Fibroblast of upper back skin (primary cell): ENCODE measurements around the gene FAM118B.
"Not testable (repeated sequence)": the region's sequence is repeated elsewhere in the genome, so short reads cannot be mapped to it uniquely, and the experiment has no call there.

Experiments used
- DNase-seq: peaks from one replicate; pipeline ENCODE4 v3.0.0-alpha.2; 2013

FAM118B gene

DNA sequence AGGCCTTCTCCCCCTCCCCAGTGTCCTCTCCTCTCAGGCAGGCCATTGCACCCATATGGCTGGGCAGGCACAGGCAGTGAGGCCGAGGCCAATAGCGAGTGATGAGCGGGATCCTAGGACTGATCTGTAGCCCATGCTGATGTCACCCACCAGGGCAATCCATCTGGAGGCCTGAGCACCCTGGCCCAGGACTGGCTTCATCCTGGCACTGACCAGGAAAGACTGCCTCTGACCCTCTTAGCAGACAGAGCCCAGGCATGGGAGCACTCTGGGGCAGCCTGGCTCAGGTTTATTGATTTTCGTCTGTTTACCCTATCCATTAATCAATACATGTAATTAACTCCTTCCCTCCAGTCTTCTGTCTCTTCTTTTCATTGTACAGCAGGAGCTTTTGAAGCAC, 66.2 kb downstream of the FAM118B start:
- no peak for DNase-seq

DNA sequence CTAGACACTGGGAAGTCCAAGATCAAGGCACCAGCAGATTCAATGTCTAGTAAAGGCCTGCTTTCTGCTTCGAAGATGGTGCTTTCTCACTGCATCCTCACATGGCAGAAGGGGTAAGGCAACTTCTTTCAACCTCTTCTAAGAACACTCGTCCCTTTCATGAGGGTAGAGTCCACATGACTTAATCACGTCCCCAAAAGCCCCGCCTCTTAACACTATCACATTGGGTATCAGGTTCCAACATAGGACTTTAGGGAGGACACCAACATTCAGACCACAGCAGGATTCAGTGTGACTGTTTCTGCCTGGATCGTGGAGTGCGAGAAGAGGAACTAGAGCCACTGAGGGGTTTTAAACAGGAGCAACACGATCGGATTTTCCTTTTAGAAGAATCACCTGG, 67.6 kb downstream of the FAM118B start:
- no peak for DNase-seq

DNA sequence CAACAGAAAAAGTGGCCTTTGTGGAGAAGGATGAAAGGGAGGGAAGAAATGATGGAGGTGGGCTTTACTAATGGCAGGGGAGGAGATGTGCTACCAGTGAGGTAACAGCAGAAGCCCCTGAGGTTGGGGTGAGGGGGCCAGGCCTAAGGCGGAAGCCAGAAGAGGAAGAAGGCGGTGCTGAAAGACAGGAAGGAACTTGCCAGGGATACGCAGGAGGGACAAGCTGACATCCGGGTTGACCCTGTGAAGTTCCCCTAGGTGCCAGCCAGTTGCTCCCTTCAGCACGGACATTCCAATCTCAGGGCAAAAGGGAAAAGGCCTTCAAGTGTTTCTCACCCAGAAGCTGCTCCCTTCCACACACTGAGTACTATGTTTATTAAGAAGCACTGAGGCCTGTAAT, 69.0 kb downstream of the FAM118B start:
- no peak for DNase-seq

DNA sequence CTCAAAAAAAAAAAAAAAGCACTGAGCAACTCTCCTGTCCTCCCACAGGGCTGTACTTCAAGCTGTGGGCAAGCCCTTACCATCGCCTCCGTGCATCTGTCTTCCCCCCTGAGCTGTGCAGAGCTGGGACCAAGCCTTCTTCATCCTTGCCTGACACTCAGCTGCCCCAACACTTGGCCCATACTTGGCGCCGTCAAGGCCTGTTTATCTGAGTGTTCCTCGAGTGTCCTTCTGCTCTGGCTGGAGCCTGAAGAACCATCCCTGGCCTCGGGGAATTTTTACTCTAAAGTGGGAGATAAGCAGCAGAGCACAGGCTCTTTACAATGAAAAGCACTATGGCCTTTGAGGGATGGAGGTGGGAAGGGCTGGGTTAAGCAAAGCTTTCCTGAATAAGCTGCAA, 69.7 kb downstream of the FAM118B start:
- DNase-seq: no peak

DNA sequence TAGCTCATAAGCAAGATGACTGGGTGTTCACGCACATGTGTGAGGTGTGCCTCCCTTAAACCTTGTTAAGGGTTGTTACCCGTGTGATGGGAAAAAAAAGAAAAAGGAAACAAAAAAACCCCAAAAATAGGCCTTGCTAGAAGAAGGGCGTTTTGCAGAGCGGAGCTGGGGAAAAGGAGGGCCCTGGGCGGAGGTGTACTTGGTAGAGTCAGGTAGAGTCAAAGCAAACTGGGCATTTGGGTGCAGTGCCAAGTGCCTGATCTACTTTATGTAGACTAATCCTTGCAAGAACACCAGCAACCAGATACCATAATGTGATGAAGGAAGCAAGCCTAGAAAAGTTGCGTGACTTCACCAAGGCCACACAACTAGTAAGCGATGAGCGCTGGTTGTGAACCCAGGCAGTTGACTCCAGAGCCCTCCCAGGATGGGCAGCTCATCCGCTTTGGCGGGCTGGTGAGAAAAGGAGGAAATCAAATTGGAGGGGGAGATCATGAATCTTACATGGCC, 70.1 kb downstream of the FAM118B start:
- DNase-seq: no peak

DNA sequence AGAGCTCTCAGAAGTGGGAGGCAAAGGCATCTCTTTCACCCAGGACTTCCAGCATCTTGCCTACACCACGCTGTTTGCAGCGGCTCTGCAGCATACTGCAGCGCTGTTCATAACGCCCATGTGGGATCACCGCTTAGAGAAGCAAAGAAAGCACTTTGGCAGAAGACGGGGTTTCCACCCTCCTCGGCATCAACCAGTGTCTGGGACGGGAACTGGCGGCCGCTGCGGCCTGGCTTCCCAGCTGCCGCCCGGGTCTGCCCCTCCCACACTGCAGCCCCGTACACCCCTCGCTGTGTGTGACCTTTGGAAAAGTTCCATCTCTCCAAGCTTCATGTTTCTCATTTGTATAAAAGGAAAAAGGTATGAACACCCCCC, 70.8 kb downstream of the FAM118B start:
- DNase-seq: peak; percentile 34

DNA sequence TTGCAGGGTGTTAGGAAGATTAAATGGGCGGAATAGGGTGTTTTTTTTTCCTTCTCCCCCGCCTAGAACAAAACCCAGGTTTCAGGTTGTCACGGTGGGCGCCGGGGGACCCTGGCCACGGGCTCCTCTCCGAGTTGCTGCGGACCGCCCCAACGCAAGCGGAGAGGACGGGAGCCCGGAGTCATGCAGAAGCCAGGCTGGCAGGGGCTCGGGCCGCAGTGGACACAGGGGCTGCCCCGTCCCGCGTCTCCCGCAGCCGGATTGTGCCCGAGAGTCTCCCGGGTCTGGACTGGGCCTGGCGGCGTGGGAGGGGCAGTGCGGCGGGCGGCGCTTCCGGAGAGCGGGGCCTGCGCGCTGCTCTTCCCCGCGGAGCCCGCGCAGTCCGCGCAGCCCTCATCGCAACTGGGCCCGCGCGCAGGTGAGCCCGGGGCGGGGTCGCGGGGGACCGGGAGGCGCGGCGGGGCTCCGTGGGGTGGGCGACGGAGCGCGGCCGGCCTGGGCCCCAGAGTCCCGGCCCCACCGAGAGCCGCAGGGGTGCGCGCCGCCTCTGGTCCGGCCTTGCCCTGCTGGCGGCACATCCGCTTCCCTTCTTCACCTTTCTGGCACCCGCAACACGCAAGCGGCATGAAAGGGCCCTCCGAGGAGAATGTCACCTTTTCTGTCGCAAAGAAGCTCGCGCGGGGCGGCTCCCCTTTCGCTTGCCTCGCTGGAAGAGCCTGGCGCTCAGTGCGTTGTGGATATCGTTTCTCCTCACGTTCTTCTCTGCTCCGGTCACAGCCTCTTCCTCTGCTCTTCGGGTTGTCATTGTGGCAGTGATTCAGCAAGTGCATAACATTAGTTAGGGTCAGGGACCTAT, 71.4 kb downstream of the FAM118B start, which contains the start of gene TIRAP:
Gene TIRAP, plus strand, starts transcription at position 358 of the 856 bp plus-strand sequence. CDS start 7,802 bp downstream, outside the sequence.
- DNase-seq: peak; percentile 47

DNA sequence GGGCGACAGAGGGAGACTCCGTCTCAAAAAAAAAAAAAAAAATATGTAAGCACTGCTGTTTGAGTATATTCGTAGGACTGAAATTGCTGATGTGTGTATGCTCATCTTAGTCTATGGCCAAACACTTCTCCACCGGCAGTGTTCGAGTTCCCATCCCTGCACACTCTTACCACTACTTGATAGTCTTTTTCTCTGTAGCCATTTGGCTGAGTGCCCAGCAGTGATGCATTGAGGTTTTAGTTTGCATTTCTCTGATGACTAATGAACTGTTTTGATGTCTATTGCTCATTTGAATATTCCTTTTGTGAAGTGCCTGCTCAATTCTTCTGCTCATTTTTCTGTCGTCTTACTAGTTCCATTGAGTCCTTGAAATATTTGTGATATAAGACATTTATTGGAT, 73.2 kb downstream of the FAM118B start:
- peak; percentile 96 for DNase-seq

DNA sequence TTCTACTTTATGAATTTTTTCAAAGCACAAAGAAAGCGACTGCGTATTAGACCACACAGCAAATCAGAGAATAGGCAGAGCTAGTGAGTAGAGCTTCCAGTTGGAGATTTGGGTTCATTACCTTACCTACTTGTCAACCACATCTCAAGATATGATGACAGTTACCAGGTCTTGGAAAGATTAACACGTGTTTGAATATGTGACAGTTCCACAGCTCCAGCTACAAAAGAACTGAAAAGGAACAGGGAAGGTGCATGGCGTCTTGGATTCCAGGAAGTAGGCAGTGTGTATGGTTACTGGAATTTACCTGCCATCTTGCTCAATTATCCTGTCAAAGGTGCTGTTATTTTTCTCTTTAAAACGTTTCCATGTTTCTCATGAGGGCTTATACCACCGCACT, 76.7 kb downstream of the FAM118B start:
- DNase-seq: no peak

DNA sequence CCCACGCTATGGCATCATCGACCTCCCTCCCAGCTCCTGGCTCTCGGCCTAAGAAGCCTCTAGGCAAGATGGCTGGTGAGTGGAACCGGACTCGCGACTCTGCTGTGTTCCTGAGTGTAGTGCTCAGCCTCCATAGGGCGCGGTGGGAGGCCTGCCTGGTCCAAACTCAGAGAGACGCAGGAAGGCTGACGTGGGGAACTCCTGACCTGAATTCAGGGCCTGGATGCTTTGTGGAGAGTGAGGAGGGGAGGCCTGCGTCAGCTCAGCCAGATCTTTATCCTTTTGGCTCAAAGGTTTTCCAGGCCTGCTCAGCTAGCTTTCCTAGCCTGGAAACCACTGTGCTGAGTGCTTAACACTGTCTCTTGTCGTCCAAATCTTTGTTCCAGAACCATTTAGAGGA, 79.3 kb downstream of the FAM118B start:
- no peak for DNase-seq

DNA sequence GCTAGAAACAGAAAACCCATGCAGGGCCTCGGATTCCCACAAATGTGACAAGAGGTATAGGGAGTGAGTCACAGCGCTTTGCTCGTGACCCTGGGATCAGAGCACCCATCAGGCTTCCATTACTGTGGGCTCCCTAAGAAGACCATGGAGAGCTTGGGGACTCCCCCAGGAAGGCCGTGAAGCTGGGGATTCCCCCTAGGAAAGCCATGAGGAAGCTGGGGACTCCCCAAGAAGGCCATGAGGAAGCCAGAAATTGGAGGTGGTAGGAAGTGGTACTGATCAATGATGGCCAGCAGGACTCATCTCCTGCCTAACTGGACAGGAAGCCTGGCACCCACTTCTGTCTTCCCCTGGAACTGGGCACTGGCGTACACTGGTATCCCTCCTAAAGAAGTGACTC, 82.1 kb downstream of the FAM118B start:
- DNase-seq: no peak

DNA sequence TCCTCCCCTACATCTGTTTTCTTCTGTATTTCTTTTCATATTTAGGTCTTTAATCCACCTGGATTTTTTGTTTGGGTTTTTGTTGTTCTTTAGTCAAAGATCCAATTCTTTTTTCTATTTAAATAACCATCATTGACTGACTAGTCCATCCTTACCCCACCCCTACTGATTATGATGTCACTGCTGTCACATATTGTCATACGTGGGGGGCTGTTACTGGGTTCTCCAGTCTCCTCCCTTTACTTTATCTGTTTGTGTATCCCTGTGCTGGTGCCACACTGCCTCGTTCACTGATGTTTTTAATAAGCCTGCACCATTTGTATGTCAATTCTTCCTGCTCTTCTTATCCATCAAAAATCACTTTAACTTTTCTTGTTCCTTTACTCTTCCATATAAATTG, 85.4 kb downstream of the FAM118B start:
- no peak for DNase-seq

DNA sequence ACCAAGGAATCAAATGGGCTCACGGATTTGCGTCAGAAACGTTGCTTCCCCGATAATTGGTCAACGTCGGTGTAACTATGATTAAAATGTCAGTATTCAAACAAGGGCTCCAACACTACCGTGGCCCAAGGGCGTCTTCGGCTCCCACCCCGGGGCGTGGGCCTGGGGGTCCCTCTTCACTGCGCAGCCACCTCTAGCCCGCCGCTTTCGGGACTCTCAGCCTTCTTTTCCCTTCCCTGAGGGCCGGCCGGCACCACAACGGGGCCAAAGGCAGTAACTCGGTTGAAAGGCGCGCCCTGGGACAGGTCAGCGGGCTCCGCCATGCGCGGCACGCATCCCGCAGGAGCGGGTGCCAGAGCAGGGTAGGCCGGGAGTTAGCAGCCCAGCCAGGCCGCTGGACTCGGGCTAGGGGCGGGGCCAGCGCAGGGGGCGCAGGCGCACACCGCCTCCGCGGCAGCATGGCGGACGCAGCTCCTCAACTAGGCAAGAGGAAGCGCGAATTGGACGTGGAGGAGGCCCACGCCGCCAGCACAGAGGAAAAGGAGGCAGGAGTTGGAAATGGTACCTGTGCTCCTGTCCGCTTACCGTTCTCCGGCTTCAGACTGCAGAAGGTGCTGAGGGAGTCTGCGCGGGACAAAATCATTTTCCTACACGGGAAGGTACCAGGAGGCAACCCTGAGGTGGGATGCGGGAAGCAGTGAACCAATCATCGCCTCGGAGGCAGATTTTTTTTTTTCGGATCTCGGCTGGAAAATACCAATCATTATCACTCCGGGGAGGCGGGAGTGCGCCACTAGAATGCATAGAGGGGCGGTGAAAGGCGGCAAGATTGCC, 92.3 kb downstream of the FAM118B start, which contains the start of gene DCPS:
Gene DCPS, plus strand, starts transcription at position 438 of the 834 bp plus-strand sequence. Its CDS starts 21 bp downstream, at position 459.
- DNase-seq: peak; percentile 86

DNA sequence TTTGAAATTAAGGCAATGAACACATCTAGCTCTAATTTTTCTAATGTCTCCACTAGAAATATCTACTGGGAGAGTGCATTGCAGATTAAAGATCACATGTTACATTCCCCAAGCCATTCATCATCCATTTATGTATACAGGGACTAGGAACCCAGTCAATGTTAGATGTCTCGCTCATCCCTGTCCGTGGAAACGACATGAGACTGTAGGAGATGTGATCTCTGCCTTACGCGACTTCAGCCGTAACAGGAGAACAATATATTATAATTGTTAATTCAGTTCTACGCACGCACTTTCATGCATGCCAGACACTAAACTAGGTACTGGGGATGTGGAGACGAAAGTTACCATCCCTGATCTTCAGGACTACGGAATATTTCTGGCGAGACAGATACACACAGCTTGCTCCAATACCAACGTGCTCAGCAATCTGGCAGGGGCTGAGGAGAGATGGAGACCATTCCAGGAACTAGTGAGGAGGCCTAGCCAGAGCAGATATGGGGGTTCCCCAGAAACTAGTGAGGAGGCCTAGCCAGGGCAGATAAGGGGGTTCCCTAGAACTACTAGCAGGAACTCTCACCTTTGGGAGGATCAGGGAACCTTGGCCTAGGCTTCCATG, 93.0 kb downstream of the FAM118B start:
- DNase-seq: no peak

DNA sequence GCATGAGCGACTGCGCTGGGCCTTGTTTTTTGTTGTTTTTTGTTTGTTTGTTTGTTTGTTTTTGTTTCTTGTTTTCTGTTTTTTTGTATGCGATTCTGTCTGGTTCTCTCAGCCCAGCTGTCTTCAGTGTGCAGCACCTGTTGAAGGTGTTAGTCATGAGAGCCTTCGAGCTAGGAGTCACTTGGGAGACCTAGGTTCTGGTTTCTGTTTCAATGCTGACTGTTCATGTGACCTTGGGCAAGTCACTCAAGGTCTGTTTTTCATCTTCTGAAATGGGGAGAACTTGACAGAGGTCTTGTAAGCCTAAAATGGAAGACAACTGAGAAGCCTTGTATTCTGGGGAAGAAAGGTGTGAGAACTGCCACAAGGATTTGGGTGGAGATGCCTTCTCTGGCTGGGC, 94.1 kb downstream of the FAM118B start:
- no peak for DNase-seq

DNA sequence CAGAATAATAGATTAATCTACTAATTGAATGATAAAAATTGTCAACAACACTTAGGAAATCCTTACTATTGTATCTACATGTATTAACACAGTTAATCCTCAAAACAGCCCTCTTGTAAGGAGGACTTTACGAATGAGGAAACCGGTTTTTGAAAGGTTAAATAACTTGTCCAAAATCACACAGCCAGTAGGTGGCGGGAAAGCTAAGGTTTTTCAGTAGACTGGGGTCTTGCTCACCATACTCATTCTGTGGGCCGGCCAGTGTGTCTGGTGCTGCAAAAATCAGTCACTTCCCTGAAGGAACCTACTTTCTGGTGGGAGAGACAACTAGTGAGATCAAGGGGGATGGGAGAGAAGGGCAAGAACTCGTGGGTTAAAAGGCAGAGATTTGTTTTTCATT, 96.1 kb downstream of the FAM118B start:
- DNase-seq: peak; percentile 56

DNA sequence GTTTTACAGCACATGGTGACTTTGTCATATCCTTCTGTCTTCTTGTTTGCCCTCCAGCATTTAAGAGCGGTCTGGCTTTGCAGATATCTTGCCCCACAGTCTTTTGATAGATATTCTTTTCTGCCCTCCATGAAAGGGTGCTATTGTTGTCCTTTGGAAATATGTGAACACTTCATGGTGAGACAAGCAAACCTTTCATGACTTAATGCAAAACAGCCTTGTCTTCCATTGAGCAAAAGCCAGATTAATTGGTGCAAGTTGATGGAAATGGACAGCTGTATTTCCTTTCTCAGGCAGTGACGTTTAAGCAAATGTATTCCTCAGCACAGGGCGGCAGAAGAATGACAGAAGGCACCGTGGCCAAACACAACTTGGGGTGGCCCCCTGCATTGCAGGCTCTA, 96.7 kb downstream of the FAM118B start:
- DNase-seq: no peak

DNA sequence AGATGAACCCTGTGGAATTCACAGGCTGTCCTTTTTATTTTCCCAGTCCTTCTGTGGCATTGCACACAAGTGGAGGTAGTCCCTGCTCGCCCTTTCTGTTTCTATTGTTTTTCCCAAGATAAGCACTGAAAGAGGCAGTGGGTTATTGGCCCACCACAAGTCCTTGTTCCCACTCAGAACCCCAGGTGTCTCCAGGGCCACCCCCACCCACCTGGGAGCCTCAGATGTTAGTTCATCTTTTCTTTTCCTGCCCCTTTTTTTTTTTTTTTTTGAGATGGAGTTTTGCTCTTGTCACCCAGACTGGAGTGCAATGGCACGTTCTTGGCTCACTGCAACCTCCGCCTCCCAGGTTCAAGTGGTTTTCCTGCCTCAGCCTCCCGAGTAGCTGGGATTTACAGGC, 97.2 kb downstream of the FAM118B start:
- not testable (repeated sequence) for DNase-seq

DNA sequence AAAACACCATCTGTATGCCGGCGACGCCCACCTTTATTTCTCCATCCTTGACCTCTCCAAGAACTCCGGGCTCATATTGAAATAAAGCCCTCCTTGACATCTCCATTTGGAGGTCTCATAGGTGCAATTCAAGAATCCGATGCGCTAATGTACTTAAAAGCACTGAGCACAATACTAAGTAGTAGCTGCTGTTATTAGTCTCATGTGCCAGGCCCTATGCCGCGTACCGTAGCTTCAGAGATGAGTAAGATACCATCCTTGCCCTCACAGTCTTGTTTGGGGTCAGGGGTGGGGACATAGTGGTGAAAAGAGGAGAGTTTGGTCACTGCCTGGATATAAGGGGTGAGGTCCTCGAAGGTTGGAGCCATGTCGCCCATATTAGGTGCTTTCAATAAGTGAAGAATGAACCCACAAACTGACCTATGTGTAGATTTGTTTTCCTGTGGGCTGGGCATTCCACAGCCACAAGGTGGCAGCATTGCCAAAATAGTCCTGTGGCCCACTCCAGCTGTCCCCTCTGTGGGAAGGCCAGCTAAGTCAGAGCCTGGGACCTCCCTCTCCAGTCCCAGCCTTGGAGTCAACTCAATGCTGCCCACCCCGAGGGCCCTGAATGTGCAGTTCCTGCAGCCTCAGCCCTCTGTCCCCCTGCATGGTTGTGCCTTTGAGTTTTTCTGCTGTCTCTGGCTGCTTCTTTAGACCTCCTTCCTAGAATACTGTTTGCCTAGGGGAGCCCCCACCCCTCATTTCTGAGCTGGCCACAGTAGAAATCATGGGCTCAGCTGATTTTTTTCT, 98.8 kb downstream of the FAM118B start:
- peak; percentile 75 for DNase-seq

DNA sequence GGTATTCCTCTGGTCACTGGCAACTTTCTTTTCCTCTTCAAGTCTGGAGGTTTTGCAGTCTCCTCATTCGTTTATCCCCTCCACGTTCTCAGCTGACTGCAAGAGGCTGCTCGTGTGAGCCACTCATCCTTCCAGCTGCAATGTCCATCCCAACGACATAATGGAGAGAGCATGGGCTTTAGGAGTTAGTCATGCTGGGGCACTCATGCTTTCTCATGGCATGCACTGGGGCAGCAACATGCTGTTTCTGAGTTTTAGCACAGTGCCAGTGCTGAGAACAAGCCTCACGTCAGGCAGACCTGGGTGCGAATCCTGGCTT, 99.4 kb downstream of the FAM118B start:
- peak; percentile 12 for DNase-seq

DNA sequence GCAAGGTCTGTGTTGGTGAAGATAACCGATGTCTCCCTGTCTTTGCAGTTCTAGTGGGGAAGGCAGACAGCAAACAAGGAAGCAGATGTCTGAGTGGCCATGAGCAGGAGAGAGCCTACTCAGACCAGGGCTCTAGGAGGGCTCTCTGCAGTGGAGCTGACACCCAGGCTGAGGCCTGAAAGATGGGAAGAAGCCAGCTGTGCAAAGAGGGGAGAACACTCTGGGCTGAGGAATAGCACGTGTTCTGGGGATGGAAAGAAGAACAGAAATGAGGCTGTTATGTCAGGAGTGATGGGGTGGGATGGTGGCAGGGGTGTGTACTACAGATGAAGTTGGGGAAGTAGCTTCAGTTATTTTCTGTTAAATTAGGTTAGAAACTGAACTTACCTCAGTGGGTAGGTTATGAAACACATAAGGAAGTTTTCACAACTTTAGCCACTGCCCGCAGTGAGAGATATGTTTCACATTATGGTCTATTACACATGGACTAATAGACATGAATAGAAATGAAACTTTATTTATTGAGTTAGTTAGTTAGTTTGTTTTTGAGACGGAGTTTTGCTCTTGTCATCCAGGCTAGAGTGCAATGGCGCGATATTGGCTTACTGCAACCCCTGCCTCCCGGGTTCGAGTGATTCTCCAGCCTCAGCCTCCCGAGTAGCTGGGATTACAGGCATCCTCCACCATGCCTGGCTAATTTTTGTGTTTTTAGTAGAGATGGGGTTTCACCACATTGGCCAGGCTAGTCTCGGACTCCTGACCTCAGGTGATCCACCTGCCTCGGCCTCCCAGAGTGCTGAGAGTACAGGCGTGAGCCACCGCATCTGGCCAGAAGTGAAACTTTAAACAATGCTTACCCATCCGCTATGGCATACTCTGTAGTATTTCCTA, 100.1 kb downstream of the FAM118B start:
- DNase-seq: no peak
